HepG2 (cell line): Measurements from ENCODE around the gene SDHAF3. TPM values are rescaled to one million over a fixed set of nuclear protein-coding genes. Genes with fewer than 3 reads are reported as not detected.

ENCODE experiments used
- ATAC-seq: fragments of 200-7000 bp; cut with Tn5 transposase; 3 replicates; pipeline ENCODE4 v1.9.1; 2020; ENCODE audit warnings: mild to moderate bottlenecking, moderate library complexity
- BruUV-seq: library from RNA; stranded (reverse); fragments of 400-500 nt; replicated peaks from 2 replicates; lab custom pipeline; 2021; lab: Mats Ljungman, UMichigan
- CTCF ChIA-PET: fragments of 300-600 bp; formaldehyde crosslinking; extraction: SDS; loops from one replicate; lab custom pipeline; 2021; ENCODE audit warnings: low total read pairs, inconsistent platforms, low intra/inter-chr PET ratio; lab: Yijun Ruan, JAX
- POLR2A ChIA-PET: fragments of 350-600 bp; sonication (Branson Sonifier 250); formaldehyde crosslinking; loops from one replicate; lab custom pipeline; 2020; ENCODE audit warnings: antibody characterized with exemption, inconsistent platforms; lab: Yijun Ruan, JAX
- DNase-seq: peaks from one replicate; pipeline ENCODE4 v3.0.0-alpha.2; 2015; ENCODE audit warnings: low spot score
- FAIRE-seq: peaks from 3 replicates; lab custom pipeline; 2011; peaks lifted over from hg19 to GRCh38; lab: Jason Lieb, UNC
- H2AFZ ChIP-seq: one replicate; pipeline ENCODE4 v1.6.1; 2011; ENCODE audit warnings: low read length, inconsistent platforms
- H3K27ac ChIP-seq: fragments of 300-600 bp; 3 replicates; pipeline ENCODE4 v1.8.0; 2011; ENCODE audit warnings: mixed run types, mild to moderate bottlenecking, mixed read lengths, low read length, inconsistent platforms; ENCODE audit not compliant: insufficient read depth; ENCODE audit errors: extremely low read length
- H3K27me3 ChIP-seq, 2 experiments: fragments of 200-600 bp in 1 of 2; 2 replicates in 1 of 2; 3 replicates in 1 of 2; pipeline versions ENCODE4 v1.6.0 to v1.8.0; 2011; ENCODE audit warnings: low read length in 2 of 2, mild to moderate bottlenecking in 2 of 2, moderate library complexity in 2 of 2, inconsistent platforms in 1 of 2; ENCODE audit not compliant: insufficient read depth in 2 of 2, control insufficient read depth in 1 of 2
- H3K36me3 ChIP-seq, 2 experiments: fragments of 200-600 bp in 1 of 2; replicated peaks in 1 of 2; 2 replicates in 1 of 2; 3 replicates in 1 of 2; pipeline versions ENCODE4 v1.5.1 to v1.8.0; 2011; ENCODE audit warnings: low read length in 2 of 2, inconsistent platforms in 1 of 2; ENCODE audit not compliant: insufficient read depth in 2 of 2, control insufficient read depth in 1 of 2
- H3K4me1 ChIP-seq: 2 replicates; pipeline ENCODE4 v1.5.1; 2012; ENCODE audit warnings: low read length, inconsistent platforms; ENCODE audit not compliant: insufficient read depth
- H3K4me2 ChIP-seq: 2 replicates; pipeline ENCODE4 v1.6.0; 2011; ENCODE audit warnings: low read depth, low read length, inconsistent platforms
- H3K4me3 ChIP-seq, 3 experiments: fragments of 200-600 bp in 1 of 3; sonication (generic), shearing (Covaris generic) in 1 of 3; replicated peaks in 1 of 3; 2 replicates each; pipeline ENCODE4 v1.5.1; 2011 to 2016; ENCODE audit warnings: low read length in 3 of 3, inconsistent platforms in 2 of 3, low read depth in 2 of 3, mild to moderate bottlenecking in 2 of 3, control low read depth in 1 of 3, mixed read lengths in 1 of 3; ENCODE audit not compliant: insufficient read depth in 1 of 3
- H3K79me2 ChIP-seq: one replicate; pipeline ENCODE4 v1.6.1; 2011; ENCODE audit warnings: low read length, inconsistent platforms; ENCODE audit not compliant: insufficient read depth
- H3K9ac ChIP-seq: 2 replicates; pipeline ENCODE4 v1.6.0; 2011; ENCODE audit warnings: mild to moderate bottlenecking, low read depth, low read length, inconsistent platforms; ENCODE audit not compliant: insufficient read depth
- H3K9me3 ChIP-seq: 2 replicates; pipeline ENCODE4 v1.5.1; 2012; ENCODE audit warnings: mild to moderate bottlenecking, low read length
- H4K20me1 ChIP-seq: 2 replicates; pipeline ENCODE4 v1.6.0; 2011; ENCODE audit warnings: inconsistent platforms, mild to moderate bottlenecking, low read length, moderate library complexity; ENCODE audit not compliant: insufficient read depth
- CREM ChIP-seq, 2 experiments: sonication (generic) in 1 of 2; formaldehyde crosslinking in 1 of 2; IDR thresholded peaks; 2 replicates each; pipeline versions ENCODE4 v1.4.0 to v1.6.1; 2016 to 2020; ENCODE audit warnings: antibody characterized with exemption in 1 of 2, mild to moderate bottlenecking in 1 of 2, missing genetic modification reagents in 1 of 2
- MAZ ChIP-seq, 2 experiments: sonication (generic) in 1 of 2; formaldehyde crosslinking in 1 of 2; IDR thresholded peaks; 2 replicates each; pipeline versions ENCODE4 v1.5.0 to v1.6.1; 2012 to 2020; ENCODE audit warnings: low read depth in 2 of 2, mild to moderate bottlenecking in 2 of 2, borderline replicate concordance in 1 of 2, improper control_type of control experiment in 1 of 2, low read length in 1 of 2, missing genetic modification reagents in 1 of 2, moderate library complexity in 1 of 2
- REL ChIP-seq: sonication (generic); formaldehyde crosslinking; conservative IDR thresholded peaks from 2 replicates; pipeline ENCODE4 v1.8.0; 2022; ENCODE audit warnings: mild to moderate bottlenecking, missing genetic modification reagents, moderate library complexity
- ZNF225 ChIP-seq: sonication (generic); formaldehyde crosslinking; IDR thresholded peaks from 2 replicates; pipeline ENCODE4 v1.4.0; 2020; ENCODE audit warnings: mild to moderate bottlenecking, missing genetic modification reagents
- ZNF550 ChIP-seq: sonication (generic); formaldehyde crosslinking; IDR thresholded peaks from 2 replicates; pipeline ENCODE4 v1.4.0; 2020; ENCODE audit warnings: mild to moderate bottlenecking, missing genetic modification reagents, borderline replicate concordance
- ZNF749 ChIP-seq: sonication (generic); formaldehyde crosslinking; IDR thresholded peaks from 2 replicates; pipeline ENCODE4 v1.8.0; 2022; ENCODE audit warnings: mild to moderate bottlenecking, missing genetic modification reagents, moderate library complexity, borderline replicate concordance
- ZNF816 ChIP-seq: sonication (generic); formaldehyde crosslinking; IDR thresholded peaks from 2 replicates; pipeline ENCODE4 v1.8.0; 2022; ENCODE audit warnings: missing genetic modification reagents, mild to moderate bottlenecking, borderline replicate concordance
- ZNF891 ChIP-seq: sonication (generic); formaldehyde crosslinking; IDR thresholded peaks from 2 replicates; pipeline ENCODE4 v1.5.0; 2020; ENCODE audit warnings: mild to moderate bottlenecking, missing genetic modification reagents
- WGBS: methylation state at CpG from one replicate; pipeline ENCODE4 v1.1.6; 2017; ENCODE audit warnings: low lambda C conversion rate; 5-methylcytosine and 5-hydroxymethylcytosine counted together
- in situ Hi-C: cut with HindIII; loops from 2 replicates; pipeline ENCODE4 v1.10.0; 2017; ENCODE audit warnings: low pct_unique_long_range_greater_than_20kb; ENCODE audit not compliant: extremely low pct_ligation_motif_present
- intact Hi-C: fragments of 100-400 bp; cut with micrococcal nuclease; formaldehyde crosslinking; loops from one replicate; pipeline ENCODE4 v1.10.0; 2022; ENCODE audit not compliant: unreplicated experiment
- polyA plus RNA-seq, 8 experiments: library from polyadenylated mRNA; depleted of rRNA in 3 of 8; stranded (reverse) in 7 of 8; unstranded in 1 of 8; fragments of >200 nt; fragmentation: Illumina TruSeq in 4 of 8; extraction: Trizol in 4 of 8; gene quantifications; 2 replicates each; pipeline versions ENCODE4 v1.2.1 to v1.2.3, GENCODE V29; 2011 to 2016; ENCODE audit warnings: low read depth in 4 of 8, missing spikeins in 1 of 8, mixed read lengths in 1 of 8; ENCODE audit not compliant: insufficient read depth in 1 of 8
- total RNA-seq, 5 experiments: library from RNA; depleted of rRNA; stranded (reverse); fragments of >200 nt; fragmentation: Illumina TruSeq; extraction: Trizol; gene quantifications; 2 replicates each; pipeline ENCODE4 v1.2.3, GENCODE V29; 2016; ENCODE audit warnings: low read depth in 1 of 5
- TF ChIP-seq, protein P1 (sequence below): sonication (generic); formaldehyde crosslinking; IDR thresholded peaks from 2 replicates; pipeline ENCODE4 v1.4.0; 2020; ENCODE audit warnings: mild to moderate bottlenecking, missing genetic modification reagents, borderline replicate concordance
- TF ChIP-seq, protein P2 (sequence below): sonication (generic); formaldehyde crosslinking; IDR thresholded peaks from 2 replicates; pipeline ENCODE4 v1.4.0; 2020; ENCODE audit warnings: mild to moderate bottlenecking, missing genetic modification reagents
- TF ChIP-seq, protein P3 (sequence below): sonication (generic); formaldehyde crosslinking; IDR thresholded peaks from 2 replicates; pipeline ENCODE4; 2020; ENCODE audit warnings: missing genetic modification reagents, mild to moderate bottlenecking, borderline replicate concordance
- TF ChIP-seq, protein P4 (sequence below): sonication (generic); formaldehyde crosslinking; IDR thresholded peaks from 2 replicates; pipeline ENCODE4 v1.5.1; 2020; ENCODE audit warnings: missing genetic modification reagents, mild to moderate bottlenecking, borderline replicate concordance

Gene SDHAF3
- total and polyA plus RNA-seq, 2 of the 13 experiments (the other 11 are each of a cell fraction or from before 2014, with no cell fraction given), result 15.2 to 32.6 TPM

DNA sequence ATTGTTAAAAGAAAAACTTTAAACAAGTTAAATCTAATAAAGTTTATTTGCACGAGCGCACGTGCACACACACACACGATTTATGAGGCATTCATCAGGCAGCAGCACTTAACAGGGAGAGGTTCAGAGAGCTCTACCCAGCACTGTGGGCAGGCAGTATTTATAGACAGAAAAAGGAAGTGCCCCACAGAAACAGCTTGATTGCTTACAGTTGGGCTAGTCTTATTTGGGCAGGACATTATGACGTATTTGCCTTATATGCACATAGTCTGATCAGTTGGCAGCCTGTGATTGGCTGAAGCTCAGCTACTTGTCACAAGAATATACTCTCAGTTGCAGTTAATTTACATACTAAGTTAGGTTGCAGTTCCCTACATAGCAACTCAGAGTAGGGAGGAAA, 1.2 kb upstream of the SDHAF3 start (continued):
- TF ChIP-seq, protein P1, sequence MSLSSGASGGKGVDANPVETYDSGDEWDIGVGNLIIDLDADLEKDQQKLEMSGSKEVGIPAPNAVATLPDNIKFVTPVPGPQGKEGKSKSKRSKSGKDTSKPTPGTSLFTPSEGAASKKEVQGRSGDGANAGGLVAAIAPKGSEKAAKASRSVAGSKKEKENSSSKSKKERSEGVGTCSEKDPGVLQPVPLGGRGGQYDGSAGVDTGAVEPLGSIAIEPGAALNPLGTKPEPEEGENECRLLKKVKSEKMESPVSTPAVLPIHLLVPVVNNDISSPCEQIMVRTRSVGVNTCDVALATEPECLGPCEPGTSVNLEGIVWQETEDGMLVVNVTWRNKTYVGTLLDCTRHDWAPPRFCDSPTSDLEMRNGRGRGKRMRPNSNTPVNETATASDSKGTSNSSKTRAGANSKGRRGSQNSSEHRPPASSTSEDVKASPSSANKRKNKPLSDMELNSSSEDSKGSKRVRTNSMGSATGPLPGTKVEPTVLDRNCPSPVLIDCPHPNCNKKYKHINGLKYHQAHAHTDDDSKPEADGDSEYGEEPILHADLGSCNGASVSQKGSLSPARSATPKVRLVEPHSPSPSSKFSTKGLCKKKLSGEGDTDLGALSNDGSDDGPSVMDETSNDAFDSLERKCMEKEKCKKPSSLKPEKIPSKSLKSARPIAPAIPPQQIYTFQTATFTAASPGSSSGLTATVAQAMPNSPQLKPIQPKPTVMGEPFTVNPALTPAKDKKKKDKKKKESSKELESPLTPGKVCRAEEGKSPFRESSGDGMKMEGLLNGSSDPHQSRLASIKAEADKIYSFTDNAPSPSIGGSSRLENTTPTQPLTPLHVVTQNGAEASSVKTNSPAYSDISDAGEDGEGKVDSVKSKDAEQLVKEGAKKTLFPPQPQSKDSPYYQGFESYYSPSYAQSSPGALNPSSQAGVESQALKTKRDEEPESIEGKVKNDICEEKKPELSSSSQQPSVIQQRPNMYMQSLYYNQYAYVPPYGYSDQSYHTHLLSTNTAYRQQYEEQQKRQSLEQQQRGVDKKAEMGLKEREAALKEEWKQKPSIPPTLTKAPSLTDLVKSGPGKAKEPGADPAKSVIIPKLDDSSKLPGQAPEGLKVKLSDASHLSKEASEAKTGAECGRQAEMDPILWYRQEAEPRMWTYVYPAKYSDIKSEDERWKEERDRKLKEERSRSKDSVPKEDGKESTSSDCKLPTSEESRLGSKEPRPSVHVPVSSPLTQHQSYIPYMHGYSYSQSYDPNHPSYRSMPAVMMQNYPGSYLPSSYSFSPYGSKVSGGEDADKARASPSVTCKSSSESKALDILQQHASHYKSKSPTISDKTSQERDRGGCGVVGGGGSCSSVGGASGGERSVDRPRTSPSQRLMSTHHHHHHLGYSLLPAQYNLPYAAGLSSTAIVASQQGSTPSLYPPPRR, result no peak
- TF ChIP-seq, protein P2, sequence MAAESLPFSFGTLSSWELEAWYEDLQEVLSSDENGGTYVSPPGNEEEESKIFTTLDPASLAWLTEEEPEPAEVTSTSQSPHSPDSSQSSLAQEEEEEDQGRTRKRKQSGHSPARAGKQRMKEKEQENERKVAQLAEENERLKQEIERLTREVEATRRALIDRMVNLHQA (CRISPR knock-in tag), result no peak
- no peak for TF ChIP-seq ZNF891
- no peak for TF ChIP-seq REL (CRISPR knock-in tag)
- no peak for TF ChIP-seq MAZ (IDR thresholded peaks at IDR 0.05; ENCODE audit: borderline replicate concordance, low read depth, low read length)
- no peak for TF ChIP-seq MAZ (CRISPR knock-in tag; IDR thresholded peaks at IDR 0.05; ENCODE audit: low read depth)
- TF ChIP-seq ZNF225 (CRISPR knock-in tag), result no peak

GRCh38 chr7:97117035-97117371, 495 bp upstream of the SDHAF3 start:
- H4K20me1 ChIP-seq, result no peaks in the 10 kb centered on the region
- H3K4me2 ChIP-seq, result peak overlapping the region; percentile 83
- FAIRE-seq (no peak), DNase-seq (no peak), ATAC-seq (peak; percentile 9; the same call in 1 of the 3 replicates)
- peak overlapping the region; percentile 86 for H2AFZ ChIP-seq
- POLR2A ChIA-PET, result interaction anchor here (1.0 to 2.5 kb wide), 6 partner anchors 13 to 755 kb away, joined by 3 to 12 read pairs (median 6); partner anchors contain the start of gene ASNS
- H3K27ac ChIP-seq, result peak overlapping the region; percentile 5
- H3K27me3 ChIP-seq, result no peaks in the 10 kb centered on the region; a peak in 1 of 5 replicates
- CTCF ChIA-PET, result no interaction called here
- intact Hi-C loops, result no loop called here
- H3K9ac ChIP-seq, result no peak overlapping the region; the same call in 1 of the 2 replicates
- in situ Hi-C loops, result loop anchor here (10.0 kb wide), 1 partner anchor 728 kb away; no protein-coding TSS in a partner anchor
- BruUV-seq, result no TSS peak
- H3K36me3 ChIP-seq, result no peaks in the 10 kb centered on the region
- H3K4me1 ChIP-seq, result peaks cover 30% of the 10 kb centered on the region
- H3K4me3 ChIP-seq, result peak overlapping the region in 1 of 3 experiments; percentile 80; a peak in 2 of 6 replicates
- no peaks in the 10 kb centered on the region for H3K9me3 ChIP-seq
- peaks cover 35% of the 10 kb centered on the region for H3K79me2 ChIP-seq
- 97% methylated on average over 9 of the region's 9 CpGs for WGBS
- no peak for TF ChIP-seq ZNF550 (CRISPR knock-in tag)
- TF ChIP-seq, protein P3, sequence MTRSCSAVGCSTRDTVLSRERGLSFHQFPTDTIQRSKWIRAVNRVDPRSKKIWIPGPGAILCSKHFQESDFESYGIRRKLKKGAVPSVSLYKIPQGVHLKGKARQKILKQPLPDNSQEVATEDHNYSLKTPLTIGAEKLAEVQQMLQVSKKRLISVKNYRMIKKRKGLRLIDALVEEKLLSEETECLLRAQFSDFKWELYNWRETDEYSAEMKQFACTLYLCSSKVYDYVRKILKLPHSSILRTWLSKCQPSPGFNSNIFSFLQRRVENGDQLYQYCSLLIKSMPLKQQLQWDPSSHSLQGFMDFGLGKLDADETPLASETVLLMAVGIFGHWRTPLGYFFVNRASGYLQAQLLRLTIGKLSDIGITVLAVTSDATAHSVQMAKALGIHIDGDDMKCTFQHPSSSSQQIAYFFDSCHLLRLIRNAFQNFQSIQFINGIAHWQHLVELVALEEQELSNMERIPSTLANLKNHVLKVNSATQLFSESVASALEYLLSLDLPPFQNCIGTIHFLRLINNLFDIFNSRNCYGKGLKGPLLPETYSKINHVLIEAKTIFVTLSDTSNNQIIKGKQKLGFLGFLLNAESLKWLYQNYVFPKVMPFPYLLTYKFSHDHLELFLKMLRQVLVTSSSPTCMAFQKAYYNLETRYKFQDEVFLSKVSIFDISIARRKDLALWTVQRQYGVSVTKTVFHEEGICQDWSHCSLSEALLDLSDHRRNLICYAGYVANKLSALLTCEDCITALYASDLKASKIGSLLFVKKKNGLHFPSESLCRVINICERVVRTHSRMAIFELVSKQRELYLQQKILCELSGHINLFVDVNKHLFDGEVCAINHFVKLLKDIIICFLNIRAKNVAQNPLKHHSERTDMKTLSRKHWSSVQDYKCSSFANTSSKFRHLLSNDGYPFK (CRISPR knock-in tag), result no peak
- TF ChIP-seq, protein P4, sequence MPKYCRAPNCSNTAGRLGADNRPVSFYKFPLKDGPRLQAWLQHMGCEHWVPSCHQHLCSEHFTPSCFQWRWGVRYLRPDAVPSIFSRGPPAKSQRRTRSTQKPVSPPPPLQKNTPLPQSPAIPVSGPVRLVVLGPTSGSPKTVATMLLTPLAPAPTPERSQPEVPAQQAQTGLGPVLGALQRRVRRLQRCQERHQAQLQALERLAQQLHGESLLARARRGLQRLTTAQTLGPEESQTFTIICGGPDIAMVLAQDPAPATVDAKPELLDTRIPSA (CRISPR knock-in tag), result no peak
- no peak for TF ChIP-seq CREM (IDR thresholded peaks at IDR 0.05)
- TF ChIP-seq CREM (CRISPR knock-in tag; IDR thresholded peaks at IDR 0.05), result no peak
- 0 out of 2 replicates have a peak, but pooled peaks have one; percentile 10 for TF ChIP-seq ZNF749 (CRISPR knock-in tag)
- TF ChIP-seq ZNF816 (CRISPR knock-in tag), result no peak
